Tibial nerve (tissue), 3 donors: ENCODE results near the gene BNIP2.

Experiments
- POLR2A ChIP-seq, 2 donors: fragments of 450-650 bp; IDR thresholded peaks; one replicate each; pipeline ENCODE4 v1.6.1; 2017; ENCODE audit warnings: antibody characterized with exemption in 2 of 2, mild to moderate bottlenecking in 2 of 2, moderate library complexity in 2 of 2
- TF ChIP-seq, protein P1 (sequence below), 5 experiments: fragments of 200-600 bp in 3 of 5; fragments of 450-650 bp in 2 of 5; sonication (generic) in 3 of 5; IDR thresholded peaks; one replicate each; pipeline ENCODE4 v1.5.1; 2016 to 2019; ENCODE audit warnings: antibody characterized with exemption in 5 of 5, mild to moderate bottlenecking in 3 of 5, moderate library complexity in 2 of 5

DNA sequence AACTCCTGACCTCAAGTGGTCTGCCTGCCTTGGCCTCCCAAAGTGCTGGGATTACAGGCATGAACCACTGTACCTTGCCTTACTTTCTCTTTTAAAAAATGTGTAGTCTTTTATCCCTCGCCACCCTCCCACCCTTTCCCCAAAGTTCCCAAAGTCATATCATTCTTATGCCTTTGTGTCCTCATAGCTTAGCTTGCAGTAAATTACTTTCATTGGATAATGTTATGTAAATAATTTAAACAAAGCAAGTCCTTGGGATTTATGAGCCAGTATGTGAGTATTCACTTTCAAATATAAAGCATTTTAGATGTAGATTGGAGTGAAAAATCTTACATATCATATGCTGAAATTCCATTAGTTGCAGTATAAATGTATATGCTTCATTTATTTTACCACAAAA lies 42.8 kb downstream of the BNIP2 start:
- TF ChIP-seq, protein P1, sequence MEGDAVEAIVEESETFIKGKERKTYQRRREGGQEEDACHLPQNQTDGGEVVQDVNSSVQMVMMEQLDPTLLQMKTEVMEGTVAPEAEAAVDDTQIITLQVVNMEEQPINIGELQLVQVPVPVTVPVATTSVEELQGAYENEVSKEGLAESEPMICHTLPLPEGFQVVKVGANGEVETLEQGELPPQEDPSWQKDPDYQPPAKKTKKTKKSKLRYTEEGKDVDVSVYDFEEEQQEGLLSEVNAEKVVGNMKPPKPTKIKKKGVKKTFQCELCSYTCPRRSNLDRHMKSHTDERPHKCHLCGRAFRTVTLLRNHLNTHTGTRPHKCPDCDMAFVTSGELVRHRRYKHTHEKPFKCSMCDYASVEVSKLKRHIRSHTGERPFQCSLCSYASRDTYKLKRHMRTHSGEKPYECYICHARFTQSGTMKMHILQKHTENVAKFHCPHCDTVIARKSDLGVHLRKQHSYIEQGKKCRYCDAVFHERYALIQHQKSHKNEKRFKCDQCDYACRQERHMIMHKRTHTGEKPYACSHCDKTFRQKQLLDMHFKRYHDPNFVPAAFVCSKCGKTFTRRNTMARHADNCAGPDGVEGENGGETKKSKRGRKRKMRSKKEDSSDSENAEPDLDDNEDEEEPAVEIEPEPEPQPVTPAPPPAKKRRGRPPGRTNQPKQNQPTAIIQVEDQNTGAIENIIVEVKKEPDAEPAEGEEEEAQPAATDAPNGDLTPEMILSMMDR (IDR thresholded peaks at IDR 0.05) = no peak
- no peak for TF ChIP-seq POLR2A (IDR thresholded peaks at IDR 0.05)
